ENCODE measurements around the gene GTF3C2. TPM values are rescaled to one million over a fixed set of nuclear protein-coding genes. Genes with fewer than 3 reads are reported as not detected.
A peak's percentile ranks its signal among the peaks of the same experiment; 100 is the strongest.

Gene GTF3C2
- total and polyA plus RNA-seq, 10 of the 15 experiments (the other 5 are each of a cell fraction or from before 2014, with no cell fraction given) = 45.9 to 105 (median 80.3) TPM

GRCh38 chr2:27370026-27370815, 13.7 kb upstream of the GTF3C2 start, which contains the start of the genes EIF2B4 and SNX17 (continued):
- TF ChIP-seq WRNIP1 (IDR thresholded peaks at IDR 0.05; ENCODE audit: borderline replicate concordance, low read depth, low read length) (no peak), MTA2 (IDR thresholded peaks at IDR 0.05; ENCODE audit: low read depth) (no peak), CREB1 (IDR thresholded peaks at IDR 0.05; ENCODE audit: low read depth) (peak; percentile 94), NFYA (IDR thresholded peaks at IDR 0.05; ENCODE audit: borderline replicate concordance, low read depth, low read length) (no peak), ZBED1 (IDR thresholded peaks at IDR 0.05; ENCODE audit: borderline replicate concordance) (no peak), NFXL1 (IDR thresholded peaks at IDR 0.05; ENCODE audit: borderline replicate concordance) (no peak), SUZ12 (IDR thresholded peaks at IDR 0.05; ENCODE audit: unreplicated experiment) (no peak), SUPT20H (IDR thresholded peaks at IDR 0.05; ENCODE audit: borderline replicate concordance, control insufficient read depth, low read depth, low read length) (no peak), ETV6 (conservative IDR thresholded peaks at IDR 0.05 in 1 of 2, IDR thresholded peaks at IDR 0.05 in 1 of 2; ENCODE audit: borderline replicate concordance in 1 of 2, low read depth in 1 of 2) (0 out of 4 replicates have a peak, but pooled peaks of 1 of the 2 experiments have one; percentile 15), PRDM15 (CRISPR knock-in tag; IDR thresholded peaks at IDR 0.05) (no peak), STAT3 (IDR thresholded peaks at IDR 0.05; ENCODE audit: low read depth, low read length) (no peak), MYC (IDR thresholded peaks at IDR 0.05; ENCODE audit: insufficient read depth, insufficient read length, insufficient replicate concordance, low read length, severe bottlenecking) (no peak), RELA (IDR thresholded peaks at IDR 0.05; ENCODE audit: borderline replicate concordance, partially characterized antibody) (peak; percentile 75), FOXM1 (IDR thresholded peaks at IDR 0.05; ENCODE audit: low read depth, low read length) (no peak), ZNF622 (IDR thresholded peaks at IDR 0.05) (no peak), CBX3 (IDR thresholded peaks at IDR 0.05; ENCODE audit: borderline replicate concordance, low read depth) (no peak), HSF1 (IDR thresholded peaks at IDR 0.05; ENCODE audit: low read depth, low read length) (no peak), USF2 (IDR thresholded peaks at IDR 0.05; ENCODE audit: borderline replicate concordance, low read depth, low read length) (no peak), GATAD2B (conservative IDR thresholded peaks at IDR 0.05; ENCODE audit: low read depth) (peak; percentile 74), RFX5 (IDR thresholded peaks at IDR 0.05; ENCODE audit: low read depth, low read length) (0 out of 2 replicates have a peak, but pooled peaks have one; percentile 36)

Data from GM12878 (cell line).